Esophagus squamous epithelium (tissue), 4 donors: Measurements from ENCODE around the gene FBXL20.

Experiments
- POLR2A ChIP-seq, 4 donors: fragments of 450-650 bp; IDR thresholded peaks; one replicate each; pipeline ENCODE4 v1.6.1; 2017; ENCODE audit warnings: antibody characterized with exemption in 4 of 4, mild to moderate bottlenecking in 4 of 4, moderate library complexity in 3 of 4
- TF ChIP-seq, protein P1 (sequence below), 6 experiments: fragments of 450-650 bp in 4 of 6; fragments of 200-600 bp in 2 of 6; sonication (generic) in 2 of 6; IDR thresholded peaks; one replicate each; pipeline ENCODE4 v1.5.1; 2016 to 2019; ENCODE audit warnings: antibody characterized with exemption in 6 of 6, mild to moderate bottlenecking in 4 of 6, moderate library complexity in 4 of 6

DNA sequence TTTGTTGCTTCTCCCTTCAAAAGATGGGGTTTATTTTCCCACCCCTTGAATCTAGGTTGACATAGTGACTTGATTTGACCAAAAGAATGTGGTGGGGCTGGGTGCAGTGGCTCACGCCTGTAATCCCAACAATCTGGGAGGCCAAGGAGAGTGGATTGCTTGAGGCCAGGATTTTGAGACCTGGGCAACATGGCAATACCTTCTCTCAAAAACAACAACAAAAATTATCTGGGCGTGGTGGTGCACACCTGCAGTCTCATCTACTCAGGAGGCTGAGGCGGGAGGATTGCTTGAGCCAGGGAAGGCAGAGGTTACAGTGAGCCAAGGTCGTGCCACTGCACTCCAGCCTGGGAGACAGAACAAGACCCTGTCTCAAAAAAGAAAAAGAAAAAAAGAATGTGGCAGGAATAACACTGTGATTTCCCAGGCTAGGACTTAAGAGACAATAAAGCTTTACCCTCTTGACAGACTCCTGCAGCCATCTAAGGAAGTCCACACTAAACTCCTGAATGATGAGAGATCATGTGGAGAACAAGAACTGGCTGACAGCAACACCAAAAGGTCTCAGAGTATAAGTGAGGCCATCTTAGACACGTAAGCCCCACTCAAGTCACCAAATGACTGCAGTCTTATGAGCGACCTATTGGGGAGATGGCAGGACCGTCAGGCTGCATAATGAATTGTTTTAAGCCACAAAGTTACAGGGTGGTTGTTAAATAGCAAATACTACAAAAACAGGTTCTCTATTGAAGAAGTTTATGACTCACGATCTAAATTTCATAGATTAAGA lies 37.0 kb downstream of the FBXL20 start:
- TF ChIP-seq, protein P1, sequence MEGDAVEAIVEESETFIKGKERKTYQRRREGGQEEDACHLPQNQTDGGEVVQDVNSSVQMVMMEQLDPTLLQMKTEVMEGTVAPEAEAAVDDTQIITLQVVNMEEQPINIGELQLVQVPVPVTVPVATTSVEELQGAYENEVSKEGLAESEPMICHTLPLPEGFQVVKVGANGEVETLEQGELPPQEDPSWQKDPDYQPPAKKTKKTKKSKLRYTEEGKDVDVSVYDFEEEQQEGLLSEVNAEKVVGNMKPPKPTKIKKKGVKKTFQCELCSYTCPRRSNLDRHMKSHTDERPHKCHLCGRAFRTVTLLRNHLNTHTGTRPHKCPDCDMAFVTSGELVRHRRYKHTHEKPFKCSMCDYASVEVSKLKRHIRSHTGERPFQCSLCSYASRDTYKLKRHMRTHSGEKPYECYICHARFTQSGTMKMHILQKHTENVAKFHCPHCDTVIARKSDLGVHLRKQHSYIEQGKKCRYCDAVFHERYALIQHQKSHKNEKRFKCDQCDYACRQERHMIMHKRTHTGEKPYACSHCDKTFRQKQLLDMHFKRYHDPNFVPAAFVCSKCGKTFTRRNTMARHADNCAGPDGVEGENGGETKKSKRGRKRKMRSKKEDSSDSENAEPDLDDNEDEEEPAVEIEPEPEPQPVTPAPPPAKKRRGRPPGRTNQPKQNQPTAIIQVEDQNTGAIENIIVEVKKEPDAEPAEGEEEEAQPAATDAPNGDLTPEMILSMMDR (IDR thresholded peaks at IDR 0.05): no peak
- TF ChIP-seq POLR2A (IDR thresholded peaks at IDR 0.05): no peak
